GM19193 (cell line): ENCODE data around the gene PIAS4.

ENCODE experiments used
- POLR2A ChIP-seq: IDR thresholded peaks from 4 replicates; pipeline ENCODE4 v1.6.1; 2011; ENCODE audit not compliant: insufficient read depth, insufficient read length; ENCODE audit errors: extremely low read depth

PIAS4 gene

DNA sequence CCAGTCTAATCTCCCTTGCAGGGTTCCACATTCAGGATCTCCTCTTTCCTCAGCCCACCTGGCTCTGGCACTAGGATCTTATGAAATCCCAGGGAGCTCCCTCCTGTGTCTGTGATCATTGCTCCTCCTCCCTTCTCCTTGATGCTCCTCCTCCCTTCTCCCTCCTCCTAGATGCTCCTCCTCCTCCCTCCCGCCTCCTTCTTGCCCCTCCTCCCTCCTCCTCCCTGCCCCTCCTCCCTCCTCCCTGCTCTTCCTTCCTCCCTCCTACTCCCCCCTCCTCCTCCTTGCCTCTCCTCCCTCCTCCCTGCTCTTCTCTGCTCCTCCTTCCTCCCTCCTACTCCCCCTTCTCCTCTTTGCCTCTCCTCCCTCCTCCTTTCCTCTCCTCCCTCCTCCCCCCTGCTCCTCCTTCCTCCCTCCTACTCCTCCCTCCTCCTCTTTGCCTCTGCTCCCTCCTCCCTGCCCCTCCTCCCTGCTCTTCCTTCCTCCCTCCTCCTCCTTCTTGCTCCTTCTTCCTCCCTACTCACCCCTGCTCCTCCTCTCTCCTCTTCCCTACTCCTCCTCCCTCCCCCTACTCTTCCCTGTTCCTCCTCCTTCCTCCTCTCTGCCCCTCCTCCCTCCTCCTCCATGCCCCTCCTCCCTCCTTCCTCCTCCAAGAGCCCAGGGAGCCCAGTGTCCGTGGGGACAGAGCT lies 74.0 kb downstream of the PIAS4 start:
- TF ChIP-seq POLR2A, result no peak

- TF ChIP-seq POLR2A, result no peak
Measured at GRCh38 chr19:4082172-4082571, 74.6 kb downstream of the PIAS4 start.

DNA sequence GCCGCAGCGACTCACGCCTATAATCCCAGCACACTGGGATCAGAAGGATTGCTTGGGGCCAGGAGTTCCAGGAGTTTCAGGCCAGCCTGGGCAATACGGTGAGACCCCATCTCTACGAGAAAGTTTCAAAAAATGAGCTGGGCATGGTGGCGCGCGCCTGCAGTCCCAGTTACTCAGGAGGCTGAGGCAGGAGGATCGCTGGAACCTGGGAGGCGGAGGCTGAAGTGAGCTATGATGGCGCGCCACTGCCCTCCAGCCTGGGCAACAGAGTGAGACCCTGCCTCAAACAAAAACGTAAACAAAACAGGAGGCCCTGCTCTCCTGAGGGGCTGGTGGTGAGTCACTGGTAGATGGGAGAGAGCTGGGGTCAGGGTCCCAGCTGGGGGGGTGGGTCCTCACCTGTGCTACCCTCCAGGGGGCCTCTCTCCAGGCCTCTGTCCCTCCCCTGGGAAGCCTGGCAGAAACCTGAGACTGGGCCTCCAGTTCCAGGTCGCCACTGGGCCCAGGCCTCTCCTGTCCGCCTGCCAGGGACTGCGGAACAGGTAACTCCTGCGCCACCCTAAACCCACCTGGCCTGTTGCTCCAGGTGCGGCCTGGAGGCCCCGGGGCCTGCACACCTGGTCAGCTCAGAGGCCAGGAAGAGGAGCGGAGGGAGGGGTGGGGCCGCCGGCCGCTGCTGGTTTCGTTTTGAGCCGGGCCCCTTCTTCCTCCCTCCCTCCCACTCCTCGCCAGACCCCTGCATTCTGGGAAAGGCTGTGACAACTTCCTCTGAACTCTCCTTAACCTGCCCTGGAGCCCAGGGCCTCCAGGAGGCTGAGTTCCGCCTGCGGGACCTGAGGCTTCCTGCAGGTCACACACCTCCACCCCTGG lies 76.4 kb downstream of the PIAS4 start:
- TF ChIP-seq POLR2A, result peak; percentile 43

DNA sequence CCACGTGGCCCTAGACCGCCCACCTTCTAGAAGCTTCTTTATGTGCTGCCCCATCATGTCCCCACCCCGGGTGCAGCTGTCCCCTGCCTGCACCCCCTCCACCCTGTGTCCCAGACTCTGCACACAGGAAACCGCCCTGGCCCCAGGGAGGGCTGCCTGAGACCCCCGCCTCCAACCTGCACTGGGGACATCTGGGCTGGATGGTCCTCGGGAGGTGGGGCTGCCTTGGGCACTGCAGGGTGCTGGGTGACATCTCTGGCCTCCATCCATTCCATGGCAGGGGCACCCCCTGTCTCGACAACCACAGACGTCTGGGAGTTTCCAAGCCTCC lies 77.0 kb downstream of the PIAS4 start:
- no peak for TF ChIP-seq POLR2A

DNA sequence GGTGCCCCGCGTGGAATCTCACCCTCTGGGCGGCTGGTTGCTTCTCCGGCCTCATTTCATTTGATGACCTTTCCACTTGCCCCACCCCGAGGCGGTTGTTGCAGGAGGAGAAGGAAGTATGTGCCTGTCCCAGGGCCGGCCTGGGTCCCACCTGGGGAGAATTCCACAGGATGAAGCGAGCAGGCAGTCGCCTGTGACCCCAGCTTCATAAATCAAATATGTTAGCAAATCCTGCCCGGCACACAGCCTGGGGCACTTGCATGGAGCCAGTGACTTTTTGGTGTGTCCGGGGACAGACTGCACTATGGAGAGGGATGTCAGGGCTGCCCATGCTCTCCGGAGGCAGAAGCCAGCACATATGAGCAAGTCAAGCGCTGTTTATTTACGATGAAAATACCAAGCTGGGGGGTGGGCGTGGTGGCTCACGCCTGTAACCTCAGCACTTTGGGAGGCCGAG lies 78.9 kb downstream of the PIAS4 start:
- no peak for TF ChIP-seq POLR2A

DNA sequence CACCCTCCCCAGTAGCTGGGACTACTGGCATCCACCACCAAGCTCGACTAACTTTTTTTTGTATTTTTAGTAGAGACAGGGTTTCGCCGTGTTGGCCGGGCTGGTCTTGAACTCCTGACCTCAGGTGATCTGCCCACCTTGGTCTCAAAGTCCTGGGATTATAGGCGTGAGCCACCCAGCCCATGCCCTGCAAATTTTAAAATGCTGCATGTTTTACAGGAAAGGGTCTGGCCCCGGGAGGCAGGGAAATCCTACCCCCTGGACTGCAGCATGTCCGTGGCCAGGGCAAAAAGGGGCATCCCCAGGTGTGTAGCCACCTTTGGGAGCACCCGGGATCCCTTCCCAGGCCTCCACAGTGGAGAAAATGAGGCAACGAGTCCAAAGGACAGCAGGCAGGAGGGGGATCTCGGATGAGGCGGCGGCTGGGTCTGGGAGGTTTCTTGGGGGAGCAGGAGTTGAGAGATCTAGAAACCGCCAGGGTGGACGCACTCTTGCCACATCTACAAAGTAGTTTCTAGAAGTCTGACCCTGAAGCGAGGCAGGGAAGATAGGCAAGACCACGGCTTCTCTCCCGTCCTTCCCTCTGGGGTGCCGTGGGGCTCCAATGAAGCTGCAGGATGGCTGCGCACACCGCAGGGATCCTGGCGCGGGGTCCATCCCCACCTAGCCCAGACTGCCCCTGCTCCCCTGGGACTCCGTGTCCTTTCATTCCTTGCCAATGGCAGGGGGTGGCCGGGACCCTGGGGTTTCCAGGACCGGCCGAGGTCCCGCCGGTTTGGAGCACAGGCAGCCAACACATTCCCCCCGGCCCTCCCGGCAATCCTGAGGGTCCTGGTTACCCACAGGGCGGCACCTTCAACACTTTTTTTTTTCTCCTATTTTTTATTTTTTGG lies 80.5 kb downstream of the PIAS4 start:
- no peak for TF ChIP-seq POLR2A

DNA sequence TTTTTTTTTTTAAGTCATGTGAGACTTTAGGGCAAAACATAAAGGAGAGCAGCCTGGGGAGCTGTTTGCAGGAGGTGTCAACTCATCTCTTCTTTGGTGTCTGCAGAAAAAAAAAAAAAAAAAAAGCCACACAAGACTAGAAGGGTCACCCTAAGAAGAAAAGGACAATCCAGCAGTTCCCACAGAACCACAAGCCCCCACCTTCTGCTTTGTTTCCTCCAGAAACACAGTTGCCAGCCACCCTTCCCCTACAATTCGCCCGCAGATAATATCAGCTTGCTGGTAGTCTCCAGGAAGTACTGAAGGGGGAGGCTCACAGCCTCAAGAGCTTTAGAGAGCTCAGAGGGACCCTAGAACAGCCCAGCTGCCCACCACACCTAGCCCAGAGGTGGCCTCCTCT lies 81.4 kb downstream of the PIAS4 start:
- no peak for TF ChIP-seq POLR2A
